ENCODE results near the gene COX6A1. TPM values are rescaled to one million over a fixed set of nuclear protein-coding genes. Genes with fewer than 3 reads are reported as not detected.

The COX6A1 gene
- 1,271 and 1,904 TPM in 2 replicates for polyA plus RNA-seq

DNA sequence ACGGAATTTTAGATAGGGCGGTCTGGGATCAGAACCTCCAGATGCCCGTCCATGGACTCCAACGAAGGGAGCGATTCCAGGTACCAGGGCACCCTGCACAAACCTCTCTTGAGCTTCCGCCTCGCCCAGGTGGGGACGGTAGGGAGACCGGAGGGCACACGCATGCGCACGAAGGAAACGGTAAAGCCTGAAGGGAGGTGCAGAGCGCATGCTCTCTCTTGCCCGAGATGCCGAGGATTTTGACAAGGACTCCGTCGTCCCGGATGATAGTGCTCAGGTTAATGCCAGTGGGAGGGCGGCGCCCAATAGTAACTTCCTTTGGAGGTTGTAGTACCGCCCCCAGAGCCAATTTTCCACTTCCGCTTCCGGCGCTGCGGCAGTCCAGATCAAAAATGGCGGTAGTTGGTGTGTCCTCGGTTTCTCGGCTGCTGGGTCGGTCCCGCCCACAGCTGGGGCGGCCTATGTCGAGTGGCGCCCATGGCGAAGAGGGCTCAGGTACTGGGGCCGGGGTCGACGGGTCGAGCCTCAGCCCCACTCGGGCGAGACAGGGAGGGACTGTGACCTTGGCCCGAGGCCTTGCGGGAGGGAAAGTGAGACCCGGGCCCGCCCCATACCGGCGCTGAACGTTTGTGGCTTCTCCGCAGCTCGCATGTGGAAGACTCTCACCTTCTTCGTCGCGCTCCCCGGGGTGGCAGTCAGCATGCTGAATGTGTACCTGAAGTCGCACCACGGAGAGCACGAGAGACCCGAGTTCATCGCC lies at the start of gene COX6A1:
COX6A1 (plus strand) TSS at position 379 of the 760 bp plus-strand sequence; CDS start at position 393, 14 bp downstream.

DNA sequence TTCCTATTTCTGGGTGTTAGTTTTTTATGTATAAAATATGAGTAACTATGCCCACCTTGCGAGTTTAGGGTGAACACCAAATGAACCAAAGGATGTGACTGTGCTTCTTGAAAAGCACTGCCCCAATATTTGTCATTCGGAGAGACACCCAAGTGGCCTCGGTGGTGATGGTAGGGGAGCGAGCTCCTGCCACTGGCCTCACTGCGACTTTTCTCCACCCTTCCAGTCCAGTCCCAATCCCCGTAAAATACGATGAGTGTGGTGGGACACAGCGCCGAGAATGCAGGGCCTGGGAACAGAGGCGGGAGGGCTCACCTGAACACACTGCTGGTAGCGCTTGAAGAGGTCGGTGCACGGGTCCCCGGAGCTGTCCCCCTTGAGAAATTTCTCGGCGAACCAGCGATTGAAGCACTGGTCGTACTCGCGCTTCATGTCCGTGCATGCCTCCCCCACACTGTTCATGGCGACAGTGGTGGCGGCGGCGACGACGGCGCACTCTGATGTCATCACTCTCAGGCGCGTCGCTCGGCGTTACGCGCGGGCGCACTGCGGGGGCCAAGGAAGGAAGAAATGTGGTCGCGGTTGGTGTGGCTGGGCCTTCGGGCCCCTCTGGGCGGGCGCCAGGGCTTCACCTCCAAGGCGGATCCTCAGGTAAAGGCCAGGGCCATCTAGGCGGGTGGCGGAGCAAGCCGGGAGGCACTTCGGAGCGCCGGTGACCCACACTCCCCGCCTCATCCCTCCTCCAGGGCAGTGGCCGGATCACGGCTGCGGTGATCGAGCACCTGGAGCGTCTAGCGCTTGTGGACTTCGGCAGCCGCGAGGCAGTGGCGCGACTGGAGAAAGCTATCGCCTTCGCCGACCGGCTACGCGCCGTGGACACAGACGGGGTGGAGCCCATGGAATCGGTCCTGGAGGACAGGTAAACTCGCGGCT lies 8.3 kb downstream of the COX6A1 start, which contains the start of the genes GATC and TRIAP1:
GATC (plus strand) TSS at position 534 of the 933 bp plus-strand sequence; CDS start at position 571, 37 bp downstream.
TRIAP1 (minus strand) TSS at position 474 of the 933 bp plus-strand sequence; CDS start at position 462, 12 bp downstream.

DNA sequence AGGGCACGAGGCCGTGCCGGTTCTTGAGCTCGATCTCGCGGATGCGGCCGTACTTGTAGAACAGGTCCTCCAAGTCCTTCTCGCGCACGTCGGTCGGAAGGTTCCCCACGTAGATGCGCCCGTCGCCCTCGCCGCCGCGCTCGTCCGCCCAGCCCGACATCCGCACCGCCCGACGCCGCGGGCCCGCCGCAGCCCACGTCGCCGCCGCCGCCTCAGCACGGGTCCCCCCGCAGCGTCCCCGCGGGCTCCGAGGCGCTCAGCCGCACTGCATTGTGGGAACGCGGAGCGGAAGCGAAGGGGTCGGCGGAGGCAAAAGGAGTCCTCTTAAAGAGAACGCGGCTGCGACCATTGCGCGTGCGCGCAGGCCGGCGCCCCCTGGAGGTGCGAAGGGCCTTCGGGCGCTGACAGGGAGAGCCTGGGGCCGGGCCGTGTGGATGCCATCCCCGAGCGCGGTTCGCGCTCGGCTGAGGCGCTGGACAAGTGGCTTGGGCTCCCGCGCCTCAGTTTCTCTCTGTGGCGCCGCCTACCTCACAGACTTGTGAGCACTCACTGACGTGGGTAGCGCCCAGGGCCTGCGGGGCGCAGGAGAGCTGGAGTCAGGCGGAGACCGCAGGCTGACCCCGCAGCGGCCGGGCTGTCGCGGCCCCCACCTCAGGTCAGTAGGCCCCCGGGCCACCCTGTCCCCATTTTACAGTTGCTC lies 31.7 kb downstream of the COX6A1 start, which contains the start of gene SRSF9:
SRSF9 (minus strand) TSS at position 299 of the 700 bp plus-strand sequence; CDS start at position 160, 139 bp downstream.

Other genes with a start within 250 kb of the COX6A1 start
- 2.7 and 3.6 TPM in 2 replicates for gene GCN1, start 243.4 kb upstream of the COX6A1 start, polyA plus RNA-seq
- gene RPLP0, start 237.0 kb upstream of the COX6A1 start, polyA plus RNA-seq: 136 and 147 TPM in 2 replicates
- gene PXN, start 172.4 kb upstream of the COX6A1 start, polyA plus RNA-seq: 0.21 and 0.66 TPM in 2 replicates
- gene RNU4-2, start 146.2 kb upstream of the COX6A1 start, polyA plus RNA-seq: not detected in 2 replicates
- not detected in 2 replicates for gene RNU4-1, start 144.9 kb upstream of the COX6A1 start, polyA plus RNA-seq
- 6.4 and 12.6 TPM in 2 replicates for gene SIRT4, start 135.8 kb upstream of the COX6A1 start, polyA plus RNA-seq
- gene PLA2G1B, start 110.3 kb upstream of the COX6A1 start, polyA plus RNA-seq: not detected in 2 replicates
- 0.73 and 1.0 TPM in 2 replicates for gene MSI1, start 68.9 kb upstream of the COX6A1 start, polyA plus RNA-seq
- 71.4 and 75.6 TPM in 2 replicates for gene TRIAP1, start 8.3 kb downstream of the COX6A1 start, polyA plus RNA-seq
- gene GATC, start 8.3 kb downstream of the COX6A1 start, polyA plus RNA-seq: 4.8 and 8.5 TPM in 2 replicates
- 49.0 and 57.2 TPM in 2 replicates for gene SRSF9, start 31.6 kb downstream of the COX6A1 start, polyA plus RNA-seq
- gene DYNLL1, start 58.0 kb downstream of the COX6A1 start, polyA plus RNA-seq: 1,021 and 1,881 TPM in 2 replicates
- 18.9 and 21.7 TPM in 2 replicates for gene COQ5, start 91.0 kb downstream of the COX6A1 start, polyA plus RNA-seq
- gene RNF10, start 96.2 kb downstream of the COX6A1 start, polyA plus RNA-seq: 94.8 and 105 TPM in 2 replicates
- gene POP5, start 143.3 kb downstream of the COX6A1 start, polyA plus RNA-seq: 146 and 150 TPM in 2 replicates
- gene CABP1, start 202.5 kb downstream of the COX6A1 start, polyA plus RNA-seq: 6.3 and 13.1 TPM in 2 replicates
- gene MLEC, start 249.0 kb downstream of the COX6A1 start, polyA plus RNA-seq: 68.9 and 84.1 TPM in 2 replicates